ENCODE results near the gene ZDHHC8. TPM values are rescaled to one million over a fixed set of nuclear protein-coding genes. Genes with fewer than 3 reads are reported as not detected.

Gene ZDHHC8
- total RNA-seq, 1 experiment from 2014 or later = 7.8 TPM

GRCh38 chr22:20123366-20124082 is 8.1 kb upstream of the ZDHHC8 start:
- in situ Hi-C loops (cut with HindIII; ENCODE audit: low pct_unique_long_range_greater_than_20kb, low sequenced_read_pairs) = no loop called here
- DNase-seq (ENCODE audit: low read depth, low spot score) = no peak

- DNase-seq (ENCODE audit: low read depth, low spot score) = no peak
- in situ Hi-C loops (cut with HindIII; ENCODE audit: low pct_unique_long_range_greater_than_20kb, low sequenced_read_pairs) = no loop called here
Observed at GRCh38 chr22:20124083-20124787, 7.4 kb upstream of the ZDHHC8 start.

DNA sequence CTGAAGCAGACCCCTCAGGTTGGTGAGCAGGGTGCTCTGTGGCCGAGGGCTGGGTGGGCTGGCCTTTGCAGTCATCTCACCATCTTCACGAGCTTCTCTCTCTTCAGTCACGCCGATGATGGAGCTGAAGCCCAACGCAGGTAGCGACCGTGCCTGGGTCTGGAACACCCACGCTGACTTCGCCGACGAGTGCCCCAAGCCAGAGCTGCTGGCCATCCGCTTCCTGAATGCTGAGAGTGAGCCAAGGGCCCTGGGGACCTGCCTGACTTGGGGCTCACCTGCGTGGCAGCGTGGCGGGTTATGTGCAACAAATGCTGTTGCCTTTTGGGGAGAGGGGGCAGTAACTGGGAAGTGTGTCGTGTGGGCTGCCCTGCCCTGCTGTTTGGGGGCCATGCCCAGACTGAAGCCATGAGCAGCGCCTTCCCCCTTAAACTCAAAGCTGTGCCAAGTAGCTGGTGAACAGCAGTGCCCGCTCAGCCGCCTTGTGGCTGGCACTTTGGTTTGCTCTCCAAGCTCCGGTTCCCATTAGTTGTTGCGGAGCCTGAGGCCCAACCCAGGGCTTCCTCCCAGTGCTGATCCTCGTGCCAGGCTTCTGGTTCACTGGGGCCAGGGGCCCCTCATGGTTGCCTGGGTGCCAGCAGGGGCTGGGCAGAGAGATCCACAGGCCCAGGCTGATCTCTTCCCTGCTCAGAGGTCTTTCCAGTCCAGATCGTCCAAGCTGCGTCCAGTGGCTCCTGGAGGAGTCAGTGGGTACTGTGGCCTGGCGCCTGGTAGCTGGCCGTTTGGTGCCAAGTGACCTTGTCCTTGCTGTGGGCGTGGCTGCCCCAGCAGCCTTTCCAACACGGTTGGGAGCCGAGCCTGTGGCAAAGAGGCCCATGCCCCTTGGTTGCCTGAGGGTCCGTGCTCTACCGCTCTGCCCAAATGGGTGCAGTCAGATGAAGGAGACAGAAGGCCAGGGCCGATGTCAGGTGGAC is 6.1 kb upstream of the ZDHHC8 start:
- DNase-seq (ENCODE audit: low read depth, low spot score) = no peak
- in situ Hi-C loops (cut with HindIII; ENCODE audit: low pct_unique_long_range_greater_than_20kb, low sequenced_read_pairs) = no loop called here

DNA sequence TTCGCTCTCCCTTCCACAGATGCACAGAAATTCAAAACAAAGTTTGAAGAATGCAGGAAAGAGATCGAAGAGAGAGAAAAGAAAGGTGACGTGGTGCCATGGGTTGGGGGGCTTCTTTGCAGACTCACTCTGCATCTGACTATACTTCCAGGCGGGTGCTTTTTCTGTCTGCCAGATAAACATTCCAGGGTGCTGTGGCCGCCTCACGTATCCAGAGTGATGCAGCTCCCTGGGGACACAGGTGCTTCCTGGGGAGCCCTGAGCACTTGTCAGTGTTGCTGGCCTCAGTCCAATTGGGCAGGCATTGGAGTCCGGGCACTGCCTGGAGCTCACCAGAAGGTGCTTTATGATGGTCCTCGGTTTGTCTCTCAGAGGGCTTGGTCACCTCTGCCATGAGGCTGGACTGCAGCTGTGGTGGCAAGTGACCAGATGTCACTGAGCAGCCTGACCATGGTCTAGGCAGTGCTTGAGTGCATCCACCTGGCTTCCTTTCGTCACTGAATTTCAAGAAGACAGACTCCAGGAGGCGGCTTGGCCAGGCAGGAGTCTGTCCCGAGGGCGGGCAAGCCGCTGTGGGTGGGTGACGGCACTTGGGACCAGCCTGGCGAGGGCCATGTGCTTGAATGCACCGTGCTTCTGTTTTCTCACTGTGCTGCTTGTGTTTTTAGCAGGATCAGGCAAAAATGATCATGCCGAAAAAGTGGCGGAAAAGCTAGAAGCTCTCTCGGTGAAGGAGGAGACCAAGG is 5.1 kb upstream of the ZDHHC8 start:
- in situ Hi-C loops (cut with HindIII; ENCODE audit: low pct_unique_long_range_greater_than_20kb, low sequenced_read_pairs) = no loop called here
- no peak for DNase-seq (ENCODE audit: low read depth, low spot score)

DNA sequence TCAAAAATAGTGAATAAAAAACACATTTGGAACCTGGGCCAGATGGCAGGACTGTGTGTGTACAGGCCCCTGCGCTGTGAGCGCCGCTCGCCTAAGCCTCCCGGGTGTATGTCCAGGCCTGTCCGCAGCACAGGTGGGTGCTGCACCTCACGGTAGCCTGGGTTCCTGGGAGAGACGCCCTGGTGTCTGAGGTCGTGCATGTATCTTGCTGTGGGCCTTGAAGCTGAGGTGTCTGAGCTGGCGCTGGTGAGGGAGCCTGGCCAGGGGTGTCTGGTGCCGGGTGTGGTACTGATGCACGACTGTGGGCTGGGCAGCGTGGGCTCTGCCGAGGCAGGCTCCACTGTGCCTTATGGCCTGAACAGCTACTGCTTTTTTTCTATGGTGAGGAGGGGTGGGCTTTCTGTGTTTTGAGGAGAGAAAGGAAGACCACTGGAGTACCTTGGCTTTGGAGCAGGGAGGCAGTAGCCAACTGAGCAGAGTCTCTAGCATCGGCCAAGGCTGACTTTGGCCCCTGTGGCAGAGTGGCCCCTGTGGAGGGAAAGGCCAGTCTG is 4.2 kb upstream of the ZDHHC8 start:
- DNase-seq (ENCODE audit: low read depth, low spot score) = no peak
- in situ Hi-C loops (cut with HindIII; ENCODE audit: low pct_unique_long_range_greater_than_20kb, low sequenced_read_pairs) = no loop called here

GRCh38 chr22:20127869-20128618 is 3.6 kb upstream of the ZDHHC8 start:
- DNase-seq (ENCODE audit: low read depth, low spot score) = no peak
- in situ Hi-C loops (cut with HindIII; ENCODE audit: low pct_unique_long_range_greater_than_20kb, low sequenced_read_pairs) = no loop called here

DNA sequence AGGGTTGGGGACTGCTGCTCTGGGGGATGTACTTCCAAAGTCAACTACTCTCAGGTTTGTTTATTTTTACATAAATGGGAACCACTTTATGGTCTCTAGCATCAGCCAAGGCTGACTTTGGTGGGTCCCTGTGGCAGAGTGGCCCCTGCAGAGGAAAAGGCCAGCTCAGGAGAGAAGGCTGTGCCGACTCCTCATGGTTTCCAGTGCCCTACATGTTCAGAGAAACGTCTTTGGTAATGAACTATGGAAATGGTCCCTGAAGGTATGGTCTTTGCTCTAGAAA is 3.0 kb upstream of the ZDHHC8 start:
- in situ Hi-C loops (cut with HindIII; ENCODE audit: low pct_unique_long_range_greater_than_20kb, low sequenced_read_pairs) = no loop called here
- no peak for DNase-seq (ENCODE audit: low read depth, low spot score)

DNA sequence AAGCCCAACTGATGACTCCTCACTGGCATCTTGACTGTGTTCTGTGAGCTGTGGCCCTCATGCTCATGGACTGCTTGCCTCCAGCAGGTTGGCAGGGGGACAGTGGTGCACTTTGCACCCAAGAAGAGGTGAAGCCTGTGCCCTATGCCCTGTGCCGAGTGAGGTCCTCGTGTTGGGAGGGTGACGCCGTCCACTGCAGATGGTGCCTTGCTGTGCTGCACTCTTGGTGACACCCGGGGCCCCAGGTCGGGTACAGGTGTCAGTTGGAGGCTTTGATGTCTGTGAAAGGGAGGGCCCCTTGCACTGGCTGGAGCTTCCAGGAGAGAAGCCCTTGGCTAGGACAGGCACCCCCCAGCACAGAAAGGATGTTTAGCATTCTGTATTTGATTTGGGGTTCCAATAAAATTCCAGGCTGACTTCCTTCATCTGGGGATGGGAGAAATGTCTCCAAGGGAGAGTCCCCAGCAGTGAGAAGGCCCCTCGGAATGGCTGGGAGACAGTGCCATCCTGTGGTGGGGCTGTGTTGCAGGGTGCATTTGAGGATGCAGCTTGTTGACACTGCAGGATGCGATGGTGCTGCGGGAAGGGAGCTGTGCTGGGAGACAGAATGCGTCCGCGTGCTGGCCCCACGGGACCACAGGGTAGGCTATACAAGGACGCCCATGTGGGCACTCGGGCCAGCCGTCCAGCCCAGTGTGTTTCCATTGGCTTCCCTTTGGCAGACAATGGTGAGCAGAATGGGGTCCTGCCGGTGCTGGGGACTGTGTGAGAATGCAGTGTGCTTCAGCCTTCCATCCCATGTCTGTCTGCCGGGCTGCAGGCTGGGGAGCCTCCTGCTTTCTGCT is 2.5 kb upstream of the ZDHHC8 start:
- DNase-seq (ENCODE audit: low read depth, low spot score) = peak; percentile 77
- in situ Hi-C loops (cut with HindIII; ENCODE audit: low pct_unique_long_range_greater_than_20kb, low sequenced_read_pairs) = no loop called here

DNA sequence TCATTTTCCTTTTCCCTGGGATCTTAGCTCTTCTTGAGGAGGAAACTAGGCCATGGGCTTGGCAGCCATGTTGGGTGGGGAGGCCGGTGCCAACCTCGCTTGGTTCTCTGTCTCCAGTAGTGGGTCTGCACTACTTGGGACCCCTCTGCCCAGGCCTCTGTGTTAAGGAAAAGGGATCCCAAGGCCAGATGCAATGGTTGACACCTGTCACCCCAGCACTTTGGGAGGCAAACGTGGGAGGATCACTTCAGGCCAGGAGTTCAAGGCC is 1.9 kb upstream of the ZDHHC8 start:
- no peak for DNase-seq (ENCODE audit: low read depth, low spot score)
- in situ Hi-C loops (cut with HindIII; ENCODE audit: low pct_unique_long_range_greater_than_20kb, low sequenced_read_pairs) = no loop called here

DNA sequence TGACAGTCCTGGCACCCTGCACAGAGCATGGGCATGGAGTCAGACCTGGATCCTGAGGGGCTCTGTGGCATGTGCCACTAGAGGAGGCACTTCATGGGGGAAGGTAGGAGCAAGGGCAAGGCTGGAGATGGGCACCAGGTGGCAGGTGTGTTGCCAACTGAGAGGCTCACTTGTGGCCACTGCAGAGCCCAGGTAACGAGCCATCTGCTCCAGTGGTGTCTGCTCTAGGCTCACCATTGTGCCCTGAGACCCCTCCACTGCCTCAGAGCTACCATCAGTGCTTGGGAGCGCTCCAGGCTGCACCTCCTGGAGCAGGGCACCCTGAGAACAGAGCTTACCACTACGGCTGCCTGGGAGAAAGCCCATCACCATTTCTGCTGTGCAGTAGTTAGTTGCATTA is 1.3 kb upstream of the ZDHHC8 start:
- DNase-seq (ENCODE audit: low read depth, low spot score) = no peak
- in situ Hi-C loops (cut with HindIII; ENCODE audit: low pct_unique_long_range_greater_than_20kb, low sequenced_read_pairs) = no loop called here

DNA sequence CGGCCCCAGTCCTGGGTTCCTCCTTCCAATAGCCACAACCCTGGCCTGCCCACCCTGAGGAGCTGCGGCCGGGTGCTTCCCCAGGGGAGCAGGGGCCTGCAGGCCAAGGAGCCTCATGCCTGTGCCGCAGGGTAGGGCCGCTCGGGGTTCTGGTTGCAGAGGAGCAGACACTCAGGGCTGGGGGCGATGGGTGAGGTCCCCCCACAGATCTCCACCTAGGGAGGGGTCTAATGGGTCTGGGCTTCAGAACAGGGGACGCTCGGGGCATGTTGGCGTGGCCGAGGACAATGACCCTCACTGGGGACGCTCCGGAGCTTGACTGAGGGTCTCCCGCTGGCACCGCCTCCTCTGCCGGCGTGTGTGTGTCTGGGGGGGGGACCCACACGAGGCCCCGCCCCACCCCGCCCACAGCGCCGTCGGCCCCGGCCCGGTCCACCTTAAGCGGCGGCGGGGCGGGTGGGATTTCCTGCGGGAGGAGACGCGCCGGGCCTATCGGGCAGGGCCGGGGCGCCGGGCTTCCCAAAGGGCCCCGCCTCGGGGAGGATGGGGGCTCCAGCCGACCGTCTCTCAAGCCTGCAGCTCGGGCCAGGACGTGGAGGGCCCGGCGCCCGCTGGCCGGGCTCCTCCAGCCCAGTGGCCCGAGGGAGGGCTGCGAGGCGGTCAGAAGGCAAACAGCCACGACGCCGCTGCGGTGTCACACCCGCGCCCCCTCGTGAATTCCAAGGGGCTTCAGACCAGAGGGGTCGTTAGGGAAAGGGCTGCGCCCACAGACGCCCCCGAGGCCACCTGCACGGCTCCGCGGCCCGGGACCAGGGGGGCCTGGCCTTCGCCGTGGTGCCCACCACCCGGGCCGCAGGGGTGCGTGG is 640 bp upstream of the ZDHHC8 start:
- DNase-seq (ENCODE audit: low read depth, low spot score) = peak; percentile 83
- in situ Hi-C loops (cut with HindIII; ENCODE audit: low pct_unique_long_range_greater_than_20kb, low sequenced_read_pairs) = no loop called here

- in situ Hi-C loops (cut with HindIII; ENCODE audit: low pct_unique_long_range_greater_than_20kb, low sequenced_read_pairs) = no loop called here
- DNase-seq (ENCODE audit: low read depth, low spot score) = no peak
Observed at GRCh38 chr22:20131859-20132685, 468 bp downstream of the ZDHHC8 start.

DNA sequence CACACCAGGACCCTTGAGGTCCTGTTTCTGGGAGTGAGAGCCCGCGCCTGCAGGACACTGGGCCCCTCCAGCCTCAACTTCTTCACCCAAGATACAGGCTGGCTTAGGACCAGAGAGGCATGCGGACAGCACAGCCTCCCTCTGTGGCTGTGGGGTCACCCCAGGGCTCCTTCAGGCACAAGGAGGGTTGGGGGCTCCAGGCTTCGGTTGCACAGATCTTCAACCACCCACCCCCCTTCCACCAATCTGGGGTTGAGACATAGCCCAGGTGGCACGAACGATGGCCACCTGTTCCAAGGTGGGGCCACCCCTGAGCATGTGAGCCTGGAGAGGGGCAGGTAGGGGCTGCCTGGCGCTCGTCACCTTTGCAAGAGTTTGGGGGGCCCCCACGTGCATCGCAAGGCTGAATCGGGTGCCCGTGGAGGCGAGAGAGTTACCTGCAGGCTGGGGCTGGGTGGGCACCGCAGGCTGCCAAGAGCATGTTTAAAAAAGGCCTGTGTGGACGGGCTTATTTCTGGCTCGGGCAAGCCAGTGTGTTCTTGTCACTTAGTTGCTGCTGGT is 1.2 kb downstream of the ZDHHC8 start:
- DNase-seq (ENCODE audit: low read depth, low spot score) = no peak
- in situ Hi-C loops (cut with HindIII; ENCODE audit: low pct_unique_long_range_greater_than_20kb, low sequenced_read_pairs) = no loop called here

DNA sequence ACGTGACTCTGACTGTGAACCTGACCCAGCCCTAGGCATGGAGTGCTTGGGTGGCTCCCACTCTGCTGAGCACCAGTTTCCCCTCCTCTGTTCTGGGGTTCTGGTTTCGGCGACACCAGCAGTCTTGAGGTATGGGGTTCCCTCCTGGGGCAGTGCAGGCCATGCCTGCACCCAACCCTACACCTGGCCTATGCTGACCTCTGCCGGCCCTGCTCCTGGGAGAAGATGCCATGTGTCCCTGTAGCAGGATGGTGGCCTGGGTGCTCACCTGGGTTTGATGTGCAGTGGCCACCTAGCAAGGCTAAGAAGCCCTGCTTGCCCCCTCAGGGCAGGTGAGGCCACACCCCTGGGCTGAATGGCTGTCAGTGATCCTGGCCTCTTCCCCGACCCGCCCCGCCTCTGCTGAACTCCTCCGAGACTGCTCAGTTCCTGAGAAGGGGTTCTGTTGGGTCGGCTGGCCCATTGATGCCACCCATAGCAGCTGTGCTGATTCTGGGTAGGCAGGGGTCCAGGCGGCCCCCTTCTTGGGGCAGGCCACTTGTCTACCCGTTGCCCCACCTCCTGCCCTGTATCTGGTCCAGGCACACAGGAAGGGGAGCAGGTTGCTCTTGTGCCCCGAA is 2.4 kb downstream of the ZDHHC8 start:
- in situ Hi-C loops (cut with HindIII; ENCODE audit: low pct_unique_long_range_greater_than_20kb, low sequenced_read_pairs) = no loop called here
- DNase-seq (ENCODE audit: low read depth, low spot score) = no peak
